ENCODE results near the gene ITGA7.

Gene ITGA7

DNA sequence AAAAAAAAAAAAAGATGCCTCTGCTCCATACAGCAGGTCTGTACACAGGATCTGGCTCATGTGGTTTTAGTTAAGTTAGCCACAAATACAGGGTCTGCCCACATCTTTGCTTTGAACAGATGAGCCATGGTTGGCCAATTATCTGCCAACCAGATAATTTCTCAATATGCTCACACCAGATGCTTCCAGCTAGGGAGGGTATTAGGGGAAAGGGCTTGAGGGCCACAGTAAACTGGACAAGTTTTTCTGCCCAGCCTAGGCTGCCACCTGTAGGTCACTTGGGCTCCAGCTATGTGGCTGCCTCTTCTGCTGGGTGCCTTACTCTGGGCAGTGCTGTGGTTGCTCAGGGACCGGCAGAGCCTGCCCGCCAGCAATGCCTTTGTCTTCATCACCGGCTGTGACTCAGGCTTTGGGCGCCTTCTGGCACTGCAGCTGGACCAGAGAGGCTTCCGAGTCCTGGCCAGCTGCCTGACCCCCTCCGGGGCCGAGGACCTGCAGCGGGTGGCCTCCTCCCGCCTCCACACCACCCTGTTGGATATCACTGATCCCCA lies 13.3 kb upstream of the ITGA7 start:
- TF ChIP-seq, protein P1, sequence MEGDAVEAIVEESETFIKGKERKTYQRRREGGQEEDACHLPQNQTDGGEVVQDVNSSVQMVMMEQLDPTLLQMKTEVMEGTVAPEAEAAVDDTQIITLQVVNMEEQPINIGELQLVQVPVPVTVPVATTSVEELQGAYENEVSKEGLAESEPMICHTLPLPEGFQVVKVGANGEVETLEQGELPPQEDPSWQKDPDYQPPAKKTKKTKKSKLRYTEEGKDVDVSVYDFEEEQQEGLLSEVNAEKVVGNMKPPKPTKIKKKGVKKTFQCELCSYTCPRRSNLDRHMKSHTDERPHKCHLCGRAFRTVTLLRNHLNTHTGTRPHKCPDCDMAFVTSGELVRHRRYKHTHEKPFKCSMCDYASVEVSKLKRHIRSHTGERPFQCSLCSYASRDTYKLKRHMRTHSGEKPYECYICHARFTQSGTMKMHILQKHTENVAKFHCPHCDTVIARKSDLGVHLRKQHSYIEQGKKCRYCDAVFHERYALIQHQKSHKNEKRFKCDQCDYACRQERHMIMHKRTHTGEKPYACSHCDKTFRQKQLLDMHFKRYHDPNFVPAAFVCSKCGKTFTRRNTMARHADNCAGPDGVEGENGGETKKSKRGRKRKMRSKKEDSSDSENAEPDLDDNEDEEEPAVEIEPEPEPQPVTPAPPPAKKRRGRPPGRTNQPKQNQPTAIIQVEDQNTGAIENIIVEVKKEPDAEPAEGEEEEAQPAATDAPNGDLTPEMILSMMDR (IDR thresholded peaks at IDR 0.05; ENCODE audit: low read depth, low read length), result peak; percentile 28
- no peak overlapping the region for H3K4me3 ChIP-seq (ENCODE audit: low read depth, low read length)

DNA sequence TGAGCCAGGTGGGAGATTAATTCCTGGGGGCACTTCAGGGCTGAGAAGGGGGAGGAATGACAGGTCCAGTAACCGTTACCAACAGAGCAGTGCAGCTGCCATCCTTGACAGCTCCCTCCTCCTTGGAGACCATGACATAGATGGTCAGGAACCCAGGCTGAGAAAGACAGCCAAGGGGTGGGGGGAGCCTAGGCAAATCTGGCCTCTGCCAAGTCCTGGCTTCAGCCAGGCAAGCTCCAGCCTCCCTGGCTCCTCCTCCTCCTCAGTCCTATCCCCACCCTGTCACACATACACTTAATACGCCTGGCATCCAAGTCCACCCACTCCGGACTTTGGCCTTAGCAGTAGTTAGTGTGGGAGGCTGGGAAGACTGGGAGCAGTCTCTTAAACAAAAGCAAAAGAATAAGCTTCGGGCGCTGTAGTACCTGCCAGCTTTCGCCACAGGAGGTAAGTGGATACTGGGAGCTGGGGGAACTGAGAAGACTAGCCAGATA lies 12.4 kb upstream of the ITGA7 start, which contains the start of gene RDH5:
Gene RDH5, plus strand, starts transcription at position 323 of the 494 bp plus-strand sequence. CDS start 792 bp downstream, outside the sequence.
- TF ChIP-seq, protein P1 (IDR thresholded peaks at IDR 0.05; ENCODE audit: low read depth, low read length), result no peak
- H3K4me3 ChIP-seq (ENCODE audit: low read depth, low read length), result no peak within 1 kb of the TSS

DNA sequence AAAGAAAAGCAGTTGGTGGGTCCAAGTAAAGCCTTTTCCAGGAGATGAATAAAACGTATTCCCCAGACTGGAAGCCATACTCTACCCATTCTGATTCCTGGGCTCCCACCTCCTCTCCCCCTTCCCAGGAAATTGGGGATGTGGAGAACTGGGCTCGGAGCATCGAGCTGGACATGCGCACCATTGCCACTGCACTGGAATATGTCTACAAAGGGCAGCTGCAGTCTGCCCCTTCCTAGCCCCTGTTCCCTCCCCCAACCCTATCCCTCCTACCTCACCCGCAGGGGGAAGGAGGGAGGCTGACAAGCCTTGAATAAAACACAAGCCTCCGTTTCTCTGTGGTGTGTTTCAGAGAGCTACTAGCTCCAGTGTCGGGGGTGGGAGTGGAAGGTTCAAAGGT lies 11.7 kb upstream of the ITGA7 start:
- H3K4me3 ChIP-seq (ENCODE audit: low read depth, low read length), result no peak overlapping the region
- TF ChIP-seq, protein P1 (IDR thresholded peaks at IDR 0.05; ENCODE audit: low read depth, low read length), result no peak

DNA sequence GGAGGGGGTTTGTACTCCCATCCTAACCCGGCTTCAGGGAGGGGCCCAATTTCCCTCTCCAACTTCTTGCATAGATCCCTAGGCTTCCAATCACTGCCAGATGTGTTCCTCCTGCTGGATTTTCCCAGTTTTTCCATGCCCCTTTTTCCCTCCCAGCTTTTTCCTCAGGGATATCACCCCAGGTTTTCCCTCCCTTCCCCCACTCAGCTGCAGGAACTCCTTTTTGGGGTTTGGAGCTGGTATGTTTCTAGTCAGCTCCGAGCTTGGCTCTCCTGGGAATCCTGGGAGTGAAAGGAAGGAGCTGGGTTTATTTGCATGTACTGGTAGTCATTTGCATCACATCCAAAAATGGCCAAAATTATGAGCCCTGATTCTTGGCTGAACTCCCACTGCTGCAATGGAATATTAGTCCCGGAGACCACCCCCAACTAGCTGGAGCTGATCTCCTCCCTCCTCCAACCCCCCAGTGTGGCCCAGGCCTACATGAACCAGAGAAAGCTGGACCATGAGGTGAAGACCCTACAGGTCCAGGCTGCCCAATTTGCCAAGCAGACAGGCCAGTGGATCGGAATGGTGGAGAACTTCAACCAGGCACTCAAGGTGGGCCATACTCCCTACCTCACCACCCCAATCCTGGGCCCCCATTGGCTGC lies 11.0 kb upstream of the ITGA7 start:
- H3K4me3 ChIP-seq (ENCODE audit: low read depth, low read length), result no peak overlapping the region
- TF ChIP-seq, protein P1 (IDR thresholded peaks at IDR 0.05; ENCODE audit: low read depth, low read length), result no peak

DNA sequence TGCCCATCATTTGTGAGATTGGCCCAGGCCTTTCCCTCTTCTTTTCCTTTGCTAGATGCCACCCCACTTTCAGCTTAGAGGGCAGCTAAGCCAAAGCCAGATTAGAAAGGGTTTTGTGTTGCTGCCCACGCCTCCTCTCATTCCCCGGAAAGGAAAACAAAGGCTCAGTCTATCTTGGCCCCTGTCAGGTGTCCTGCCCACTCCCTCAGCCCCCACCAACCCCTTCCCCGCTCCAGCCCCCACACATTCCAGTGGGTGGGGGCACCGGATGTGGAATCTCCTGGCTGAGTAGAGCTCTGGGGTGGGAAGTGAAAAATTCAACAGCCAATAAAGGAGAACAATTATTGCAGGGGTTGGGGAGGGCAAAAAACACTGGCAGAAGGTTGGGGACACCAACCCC lies 10.3 kb upstream of the ITGA7 start:
- TF ChIP-seq, protein P1 (IDR thresholded peaks at IDR 0.05; ENCODE audit: low read depth, low read length), result no peak
- no peak overlapping the region for H3K4me3 ChIP-seq (ENCODE audit: low read depth, low read length)

DNA sequence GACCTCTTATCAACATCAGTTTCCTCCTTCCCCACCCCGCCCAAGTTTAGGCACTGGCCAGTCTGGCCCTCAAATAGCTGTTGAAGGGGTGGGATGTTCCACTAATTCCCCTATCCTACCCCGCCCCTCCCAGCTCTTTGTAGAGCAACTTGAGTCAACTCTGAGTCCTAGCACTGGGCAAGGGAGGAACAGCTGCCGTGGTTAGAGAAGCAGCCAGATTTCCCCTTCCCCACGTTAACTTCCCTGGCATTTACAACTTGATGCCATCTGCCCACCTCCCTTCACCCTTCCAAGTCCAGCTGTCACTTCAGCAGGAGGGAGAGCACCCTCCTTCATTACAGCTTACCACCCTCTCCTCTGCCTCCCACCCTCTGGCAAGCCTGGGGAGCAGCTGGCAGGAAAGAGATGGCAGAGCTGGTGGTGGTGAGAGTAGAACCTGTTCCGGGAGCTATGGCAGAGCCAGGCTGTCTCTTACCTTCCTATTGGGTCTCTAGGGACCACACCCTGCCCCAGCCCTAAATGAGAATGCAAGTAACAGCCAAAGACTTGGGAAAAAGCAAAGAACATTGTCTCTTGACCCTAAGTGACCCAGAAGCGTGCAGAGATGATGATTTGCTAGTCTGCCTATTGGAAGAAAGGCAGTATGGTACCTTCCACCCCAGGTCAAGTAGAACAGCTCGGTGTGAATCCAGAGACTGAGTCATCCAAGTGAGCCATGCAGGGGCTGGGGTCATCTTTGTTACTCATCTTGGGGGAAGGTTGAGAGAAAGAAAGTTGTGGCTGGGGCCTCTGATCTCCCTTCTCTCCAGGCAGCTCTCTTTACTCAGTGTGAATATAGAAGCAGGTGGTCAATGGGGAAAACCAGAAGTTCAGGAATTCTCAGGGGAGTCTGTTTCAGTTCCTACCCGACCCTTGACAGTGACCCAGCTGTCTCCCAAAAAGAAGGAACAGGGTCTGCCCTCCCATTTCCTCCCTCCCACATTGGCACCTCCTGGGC lies 9.6 kb upstream of the ITGA7 start:
- TF ChIP-seq, protein P1 (IDR thresholded peaks at IDR 0.05; ENCODE audit: low read depth, low read length), result no peak
- peak overlapping the region; percentile 75 for H3K4me3 ChIP-seq (ENCODE audit: low read depth, low read length)

Data from WI38 (cell line).